HG02970 (cell line): Measurements from ENCODE around the gene IFIT2.

Source experiments
- ATAC-seq: cut with Tn5 transposase; IDR thresholded peaks from one replicate; pipeline ENCODE4 v1.9.1; 2021; ENCODE audit warnings: mild to moderate bottlenecking, moderate library complexity, moderate number of reproducible peaks; ENCODE audit not compliant: unreplicated experiment, low FRiP score

IFIT2 gene

GRCh38 chr10:89357975-89358374 is 56.1 kb downstream of the IFIT2 start:
- no peak for ATAC-seq
